NOMO-1 treated with DMSO at 0.1 percent for 48 hours (cell line): ENCODE data around the gene BAZ1A.
"Not testable (repeated sequence)": the region's sequence is repeated elsewhere in the genome, so short reads cannot be mapped to it uniquely, and the experiment has no call there.

Source experiments
- DNase-seq: peaks from one replicate; lab custom pipeline; 2025; ENCODE audit not compliant: unreplicated experiment; lab: John Stamatoyannopoulos, UW

Gene BAZ1A

DNA sequence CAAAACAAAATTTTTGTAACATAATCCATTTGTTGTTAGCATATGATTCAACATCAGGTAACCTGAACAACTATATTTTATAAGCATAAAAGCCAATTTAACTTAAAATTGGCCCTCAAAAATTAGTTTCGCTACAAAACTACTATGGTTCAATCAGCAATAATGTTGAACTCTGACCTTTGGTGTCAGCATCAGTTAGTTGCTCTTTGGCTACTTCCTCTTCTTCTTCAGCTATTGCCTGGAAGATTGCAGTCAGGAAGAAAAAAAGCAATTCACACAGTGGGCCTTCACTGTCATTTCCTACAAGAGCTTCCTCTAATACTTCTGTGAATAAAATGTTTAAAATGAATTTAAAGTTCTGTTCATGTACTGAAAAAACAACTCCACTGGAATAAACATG lies 82.6 kb downstream of the BAZ1A start:
- DNase-seq: peak; percentile 70

DNA sequence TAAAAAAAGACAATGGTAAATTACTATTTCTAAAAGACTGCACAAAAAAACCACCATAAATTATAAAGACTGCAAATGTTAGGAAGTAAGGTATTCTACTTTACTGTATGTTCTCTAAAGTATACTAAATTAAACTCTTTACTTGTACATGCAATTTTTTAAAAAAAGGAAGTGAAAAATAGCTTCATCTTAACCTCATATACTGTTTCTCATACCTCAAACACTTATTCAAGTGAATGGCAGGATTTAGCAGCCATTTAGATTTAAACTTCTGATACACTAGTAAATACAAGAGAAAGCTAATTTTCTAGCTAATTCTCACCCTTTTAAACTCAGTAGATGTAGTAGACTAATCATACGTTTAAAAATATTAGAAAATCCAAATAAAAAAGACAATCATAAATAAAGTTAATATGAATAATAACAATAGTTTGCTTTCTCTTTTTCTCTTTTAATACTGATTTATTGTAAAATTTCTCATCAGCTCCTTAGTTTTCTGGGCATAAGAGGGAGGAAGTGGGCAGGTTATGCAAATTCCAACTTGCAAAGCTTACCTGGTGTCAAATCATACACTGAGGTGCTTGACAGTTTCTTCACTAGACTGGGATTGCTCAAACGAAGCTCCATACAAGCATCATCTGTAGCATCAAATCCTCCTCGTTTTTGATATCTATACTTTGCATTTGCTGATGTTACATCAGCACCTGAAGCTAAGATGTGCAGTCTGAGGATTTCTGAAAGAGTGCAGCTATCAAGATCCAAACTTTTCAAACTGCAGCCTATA lies 89.7 kb downstream of the BAZ1A start:
- DNase-seq: peak; percentile 66

DNA sequence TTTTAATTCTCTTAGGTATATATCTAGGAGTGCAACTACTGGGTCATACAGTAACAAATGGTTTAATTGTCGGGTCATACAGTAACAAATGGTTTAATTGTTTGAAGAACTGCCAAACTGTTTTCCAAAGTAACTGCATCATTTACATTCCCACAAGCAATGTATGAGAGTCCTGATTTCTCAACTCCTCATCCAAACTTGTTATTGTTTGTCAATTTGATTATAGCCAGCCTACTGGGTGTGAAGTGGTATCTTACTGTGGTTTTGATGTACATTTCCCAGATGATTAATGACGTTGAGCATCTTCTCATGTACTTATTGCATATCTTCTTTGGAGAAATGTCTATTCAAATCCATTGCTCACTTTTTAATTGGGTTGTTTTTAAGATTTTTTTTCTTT lies 93.1 kb downstream of the BAZ1A start:
- DNase-seq: no peak

DNA sequence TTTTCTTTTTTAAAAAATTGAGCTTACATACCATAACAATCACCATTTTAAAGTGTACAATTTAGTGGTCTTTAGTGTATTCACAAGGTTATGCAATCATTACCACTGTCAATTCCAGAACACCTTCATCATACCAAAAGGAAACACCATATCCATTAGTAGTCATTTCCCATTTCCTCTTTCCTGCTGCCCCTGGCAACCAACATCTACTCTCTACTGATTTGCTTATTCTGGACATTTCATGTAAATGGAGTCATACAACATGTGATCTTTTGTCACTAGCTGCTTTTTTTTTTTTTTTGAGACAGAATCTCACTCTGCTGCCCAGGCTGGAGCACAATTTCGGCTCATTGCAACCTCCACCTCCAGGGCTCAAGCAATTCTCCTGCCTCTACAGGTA lies 93.9 kb downstream of the BAZ1A start:
- peak; percentile 43 for DNase-seq

DNA sequence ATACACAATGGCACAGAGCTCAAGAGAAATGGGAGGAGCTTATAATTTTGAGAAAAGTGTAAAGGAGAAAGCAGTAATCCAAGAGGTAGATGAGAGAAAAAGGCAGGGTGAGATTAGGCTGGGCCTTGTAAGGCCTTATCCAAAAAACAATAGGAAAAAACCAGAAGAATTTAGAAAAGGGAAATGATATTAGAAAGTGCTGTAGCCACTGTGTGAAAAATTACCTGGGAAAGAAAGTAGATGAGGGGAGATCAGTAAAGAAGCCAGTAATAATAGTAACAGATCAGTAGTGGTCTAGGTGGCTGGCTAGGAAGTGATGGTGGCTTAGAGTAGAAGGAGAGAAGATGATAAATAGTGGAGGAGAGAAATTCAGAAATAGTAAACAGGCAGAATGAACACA lies 94.5 kb downstream of the BAZ1A start:
- DNase-seq: no peak

DNA sequence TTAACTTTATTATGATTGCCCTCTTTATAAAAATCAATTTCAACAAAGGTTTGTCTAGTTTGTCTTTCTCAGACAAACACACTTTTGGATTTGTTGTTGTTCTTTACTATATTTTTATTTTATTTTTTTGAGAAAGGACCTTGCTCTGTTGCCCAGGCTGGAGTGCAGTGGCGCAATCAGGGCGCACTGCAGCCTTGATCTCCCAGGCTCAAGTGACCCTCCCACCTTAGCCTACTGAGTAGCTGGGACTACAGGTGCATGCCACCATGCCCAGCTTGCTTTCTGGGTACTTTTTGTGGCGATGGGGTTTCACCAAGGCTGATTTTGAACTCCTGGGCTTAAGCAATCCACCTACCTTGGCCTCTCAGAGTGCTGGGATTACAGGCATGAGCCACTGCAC lies 96.4 kb downstream of the BAZ1A start:
- DNase-seq: no peak

DNA sequence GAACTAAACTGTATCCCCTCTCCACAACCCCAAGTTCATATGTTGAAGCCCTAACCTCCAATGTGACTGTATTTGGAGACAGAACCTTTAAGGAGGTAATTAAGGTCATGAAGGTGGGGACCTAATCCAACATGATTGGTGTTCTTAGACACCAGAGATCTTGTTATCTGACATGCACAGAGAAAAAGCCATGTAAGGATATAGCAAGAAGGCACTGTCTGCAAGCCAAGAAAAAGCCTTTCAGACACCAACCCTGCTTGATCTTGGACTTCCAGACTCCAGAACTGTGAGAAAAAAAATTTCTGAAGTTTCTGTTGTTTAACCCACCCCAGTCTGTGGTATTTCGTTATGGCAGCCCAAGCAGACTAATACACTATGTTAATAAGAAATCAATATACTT lies 98.5 kb downstream of the BAZ1A start:
- no peak for DNase-seq

DNA sequence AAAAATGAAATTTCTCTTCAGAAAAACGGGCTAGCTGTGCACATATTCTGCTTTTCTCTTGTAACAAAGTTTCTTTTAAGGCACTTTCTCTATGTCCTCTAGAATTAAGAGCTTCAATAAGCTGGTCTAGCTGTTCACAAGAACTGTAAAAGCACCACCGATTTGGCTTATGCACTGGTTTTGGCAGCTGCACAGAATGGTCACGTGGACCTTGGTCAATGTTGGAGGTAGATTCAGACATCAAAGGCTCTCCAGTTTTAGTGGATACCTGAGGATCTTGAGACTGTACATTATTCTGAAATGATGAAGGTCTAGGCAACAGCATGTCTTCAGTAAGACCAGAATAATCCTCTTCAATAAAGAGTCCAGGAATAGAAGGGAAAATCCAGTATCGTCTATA lies 99.2 kb downstream of the BAZ1A start:
- DNase-seq: no peak

DNA sequence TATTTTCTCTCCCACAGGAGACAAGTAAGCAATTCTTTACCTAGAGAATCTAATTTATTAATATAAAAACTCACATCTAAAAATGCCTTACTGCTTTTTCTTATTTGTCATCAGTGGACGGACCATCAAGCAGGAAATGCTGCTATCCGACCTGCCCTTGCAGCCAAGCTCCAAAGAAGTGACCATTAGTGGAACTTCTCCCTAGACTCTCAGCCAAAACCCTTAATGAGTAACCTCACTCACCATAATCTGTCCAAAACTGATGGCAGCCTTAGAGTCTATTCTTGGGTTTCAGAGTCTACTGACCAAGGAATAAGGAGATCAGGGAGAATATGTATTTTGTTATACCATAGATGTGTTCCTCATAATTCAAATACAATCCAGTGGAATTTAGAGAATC lies 99.8 kb downstream of the BAZ1A start:
- no peak for DNase-seq

DNA sequence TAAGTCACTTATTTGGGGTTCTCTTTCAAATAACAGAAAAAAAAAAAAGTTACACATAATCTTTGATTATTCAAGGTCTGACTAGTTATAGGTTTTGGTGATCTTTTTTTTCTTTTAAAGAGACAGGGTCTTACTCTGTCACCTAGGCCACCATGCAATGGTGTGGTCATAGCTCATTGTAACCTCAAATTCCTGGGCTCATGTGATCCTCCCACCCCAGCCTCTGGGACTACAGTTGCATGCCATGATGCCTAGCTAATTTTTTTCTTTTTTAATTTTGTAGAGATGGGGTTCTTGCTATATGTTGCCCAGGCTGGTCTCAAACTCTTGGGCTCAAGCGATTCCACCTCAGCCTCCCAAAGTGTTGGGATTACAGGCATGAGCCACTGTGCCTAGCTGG lies 104.3 kb downstream of the BAZ1A start:
- DNase-seq: no peak

DNA sequence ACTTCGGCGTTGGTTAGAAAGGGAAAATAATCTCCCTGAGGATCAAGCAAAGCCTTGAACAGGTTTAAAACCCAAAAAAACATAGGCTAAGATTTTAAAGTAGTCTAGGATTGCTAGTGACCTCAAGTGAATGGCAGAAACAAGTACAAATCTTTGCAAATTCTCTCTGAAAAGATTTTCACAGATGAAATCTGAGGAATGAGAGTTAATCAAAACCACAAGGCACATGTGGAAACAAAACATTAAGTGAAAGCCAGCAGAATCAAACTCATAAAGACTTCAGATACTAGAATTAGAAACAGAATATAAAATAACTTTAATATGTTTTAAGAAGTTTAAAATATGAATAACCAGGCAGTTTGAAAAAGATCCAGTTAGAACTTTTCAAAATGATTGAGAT lies 108.6 kb downstream of the BAZ1A start:
- no peak for DNase-seq

DNA sequence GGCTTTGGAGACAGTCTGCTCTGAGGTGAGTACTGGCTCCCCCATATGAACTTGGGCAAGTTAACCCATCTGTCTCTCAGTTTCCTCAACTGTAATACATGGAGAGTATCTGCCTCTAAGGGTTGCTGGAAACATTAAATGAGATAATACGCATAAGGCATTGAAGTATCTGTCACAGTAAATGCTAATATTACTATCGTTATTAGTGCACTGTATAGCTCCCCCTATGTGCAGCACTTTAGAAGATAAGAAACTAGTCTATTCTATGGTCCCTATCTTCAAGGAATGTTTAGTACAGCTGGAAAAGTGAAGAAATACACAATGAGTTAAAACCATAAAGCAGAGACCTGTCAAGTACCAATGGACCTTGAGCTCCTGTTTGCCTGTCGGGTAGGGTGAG lies 109.1 kb downstream of the BAZ1A start:
- no peak for DNase-seq

DNA sequence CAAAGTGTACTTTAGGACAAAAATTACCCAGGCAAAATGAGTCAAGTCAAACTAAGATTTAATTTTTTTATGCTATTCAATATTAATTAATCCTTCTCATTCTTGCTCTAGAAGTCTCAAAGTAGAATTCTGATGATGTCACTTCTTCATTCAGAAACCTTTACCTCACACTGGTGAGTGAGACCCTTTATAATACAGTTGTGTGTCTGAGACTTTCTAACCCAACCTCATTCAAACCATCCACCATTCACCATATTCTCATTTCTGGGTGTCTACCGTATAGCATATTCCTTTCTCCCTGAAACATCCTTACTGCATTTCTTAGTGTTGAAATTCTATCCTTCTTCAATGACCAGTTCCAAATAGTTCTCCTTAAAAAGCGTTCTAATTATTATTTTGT lies 119.9 kb downstream of the BAZ1A start:
- no peak for DNase-seq

DNA sequence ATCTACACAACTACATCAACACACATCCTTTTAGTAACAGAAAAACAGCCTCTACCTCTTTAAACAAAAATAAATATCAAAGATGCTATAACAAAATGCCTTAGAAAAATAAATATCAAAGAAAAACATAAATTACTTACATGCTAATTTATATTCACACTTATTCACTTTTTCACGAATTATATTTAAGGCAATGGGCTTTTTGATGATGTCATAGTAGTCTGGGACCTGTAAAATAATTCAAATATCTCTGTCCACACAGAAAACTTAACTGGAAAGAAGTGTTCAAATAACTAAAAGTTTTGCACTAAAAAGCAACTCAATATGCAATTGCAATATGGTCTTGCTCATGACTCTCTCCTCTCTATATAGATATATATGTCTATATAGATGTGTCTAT lies 120.5 kb downstream of the BAZ1A start:
- no peak for DNase-seq

DNA sequence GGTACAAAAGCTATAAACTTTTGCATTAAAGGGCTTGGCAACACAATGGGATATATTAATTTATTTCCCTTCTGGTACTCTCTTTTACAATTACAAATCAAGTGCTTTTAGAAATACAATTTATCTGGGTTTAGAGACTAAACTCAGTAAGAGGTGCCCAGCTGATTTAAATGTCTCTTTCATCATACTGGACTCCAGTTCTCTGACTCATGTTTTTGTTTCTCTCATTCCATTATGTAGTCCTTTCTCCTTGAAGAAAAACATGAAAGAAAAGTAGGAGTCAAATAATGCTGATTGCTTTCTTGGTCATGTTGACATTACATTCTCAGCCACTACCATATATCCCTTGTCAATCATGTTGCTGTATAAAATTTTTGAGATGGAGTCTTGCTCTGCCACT lies 124.5 kb downstream of the BAZ1A start:
- no peak for DNase-seq

DNA sequence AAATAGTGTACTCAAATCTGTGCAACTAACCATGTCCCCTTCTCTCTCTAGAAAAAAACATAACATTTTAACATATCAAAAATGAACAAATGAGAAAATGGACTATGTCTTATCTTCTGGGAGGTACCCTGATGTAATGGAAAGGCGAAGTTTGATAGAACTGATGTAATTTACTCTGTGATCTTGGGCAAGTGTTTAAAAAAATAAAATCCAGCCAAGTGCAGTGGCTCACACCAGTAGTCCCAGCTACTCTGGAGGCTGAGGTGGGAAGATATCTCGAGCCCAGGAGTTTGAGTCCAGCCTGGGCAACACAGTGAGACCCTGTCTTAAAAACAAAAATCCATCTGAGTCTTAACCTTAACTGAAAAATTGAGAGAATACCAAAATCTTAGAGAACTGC lies 124.9 kb downstream of the BAZ1A start:
- DNase-seq: no peak

DNA sequence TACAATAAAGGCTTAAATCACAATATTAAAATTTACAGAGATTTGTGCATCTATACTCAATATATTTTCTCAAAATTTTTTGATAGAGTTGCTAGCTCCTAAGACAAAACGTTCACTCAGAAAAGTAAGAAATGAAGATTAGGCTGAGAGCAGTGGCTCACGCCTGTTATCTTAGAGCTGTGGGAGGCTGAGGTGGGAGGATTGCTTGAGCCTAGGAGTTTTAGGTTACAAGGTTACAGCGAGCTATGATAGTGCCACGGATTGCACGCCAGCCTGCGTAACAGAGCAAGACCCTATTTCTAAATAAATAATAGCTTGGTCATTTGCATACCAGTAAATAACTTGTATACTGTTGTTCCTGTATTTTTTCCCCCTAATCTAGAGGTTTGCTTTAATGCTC lies 125.8 kb downstream of the BAZ1A start:
- DNase-seq: no peak

DNA sequence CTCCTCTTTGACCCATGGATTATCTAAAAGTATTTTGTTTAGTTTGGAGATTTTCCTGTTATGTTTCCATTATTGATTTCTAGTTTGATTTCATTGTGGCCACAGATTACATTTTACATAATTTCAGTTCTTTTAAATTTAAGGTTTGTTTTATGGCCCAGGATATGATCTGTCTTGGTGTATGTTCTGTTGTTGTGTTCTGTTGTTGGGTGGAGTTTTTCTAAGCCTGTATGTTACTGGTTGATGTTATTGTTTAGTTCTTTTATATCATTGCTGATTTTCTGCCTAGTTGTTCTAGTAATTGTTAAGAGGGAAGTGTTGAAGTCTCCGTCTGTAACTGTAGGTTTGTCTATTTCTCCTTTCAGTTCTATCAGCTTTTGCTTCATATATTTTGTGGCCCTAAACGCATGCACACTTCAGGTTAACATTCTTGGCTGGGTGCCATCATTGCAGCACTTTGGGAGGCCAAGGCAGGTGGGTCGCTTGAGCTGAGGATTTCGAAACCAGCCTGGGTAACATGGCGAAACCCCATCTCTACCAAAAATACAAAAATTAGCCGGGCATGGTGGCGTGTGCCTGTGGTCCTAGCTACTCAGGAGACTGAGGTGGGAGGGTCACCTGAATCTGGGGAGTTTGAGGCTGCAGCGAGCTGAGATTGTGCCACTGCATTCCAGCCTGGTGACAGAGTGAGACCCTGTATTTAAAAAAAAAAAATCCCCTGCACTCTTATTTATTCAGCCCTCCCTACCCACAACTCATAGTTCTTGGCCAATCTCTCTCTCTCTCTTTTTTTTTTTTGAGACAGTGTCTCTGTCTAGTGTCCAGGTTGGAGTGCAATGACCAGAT lies 132.7 kb downstream of the BAZ1A start:
- DNase-seq: peak; percentile 62

DNA sequence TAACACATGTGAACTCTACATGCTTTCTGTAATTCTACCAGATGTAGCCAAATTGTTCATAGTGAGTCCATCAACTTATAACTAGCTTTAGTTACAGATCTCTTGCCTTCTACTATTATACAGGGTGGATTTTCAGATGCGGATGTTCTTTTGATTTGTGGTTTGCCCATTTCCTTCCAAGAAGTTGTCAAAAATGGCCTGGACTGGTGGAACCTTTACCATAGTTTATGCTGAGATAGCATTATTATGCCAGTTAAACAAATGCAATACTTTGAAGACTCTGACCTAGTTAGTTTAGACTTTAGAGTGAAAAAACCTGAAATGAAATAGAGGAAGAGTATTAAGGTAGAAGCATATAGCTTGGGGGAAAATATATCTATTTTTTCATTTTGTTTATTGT lies 133.3 kb downstream of the BAZ1A start:
- DNase-seq: peak; percentile 19

DNA sequence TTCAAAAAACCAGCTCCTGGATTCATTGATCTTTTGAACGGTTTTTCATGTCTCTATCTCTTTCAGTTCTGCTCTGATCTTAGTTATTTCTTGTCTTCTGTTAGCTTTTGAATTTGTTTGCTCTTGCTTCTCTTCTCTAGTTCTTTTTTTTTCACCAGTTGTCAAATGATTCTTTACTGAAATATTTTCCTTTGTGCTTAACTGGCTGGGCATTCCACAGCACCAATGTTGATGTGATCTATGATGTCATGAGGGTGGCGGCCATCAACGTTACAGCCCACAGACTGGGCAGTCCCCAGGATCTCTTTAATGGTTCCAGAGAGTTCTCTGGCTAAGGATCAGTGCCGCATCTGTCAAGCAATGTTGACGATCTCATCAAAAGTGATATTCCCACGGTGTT lies 135.0 kb downstream of the BAZ1A start:
- not testable (repeated sequence) for DNase-seq

DNA sequence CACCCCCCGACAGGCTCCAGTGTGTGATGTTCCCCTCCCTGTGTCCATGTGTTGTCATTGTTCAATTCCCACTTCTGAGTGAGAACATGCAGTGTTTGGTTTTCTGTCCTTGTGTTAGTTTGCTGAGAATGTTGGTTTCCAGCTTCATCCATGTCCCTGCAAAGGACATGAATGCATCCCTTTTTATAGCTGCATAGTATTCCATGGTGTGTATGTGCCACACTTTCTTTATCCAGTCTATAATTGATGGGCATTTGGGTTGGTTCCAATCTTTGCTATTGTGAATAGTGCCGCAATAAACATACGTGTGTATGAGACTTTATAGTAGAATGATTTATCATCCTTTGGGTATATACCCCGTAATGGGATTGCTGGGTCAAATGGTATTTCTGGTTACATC lies 138.1 kb downstream of the BAZ1A start:
- DNase-seq: not testable (repeated sequence)

DNA sequence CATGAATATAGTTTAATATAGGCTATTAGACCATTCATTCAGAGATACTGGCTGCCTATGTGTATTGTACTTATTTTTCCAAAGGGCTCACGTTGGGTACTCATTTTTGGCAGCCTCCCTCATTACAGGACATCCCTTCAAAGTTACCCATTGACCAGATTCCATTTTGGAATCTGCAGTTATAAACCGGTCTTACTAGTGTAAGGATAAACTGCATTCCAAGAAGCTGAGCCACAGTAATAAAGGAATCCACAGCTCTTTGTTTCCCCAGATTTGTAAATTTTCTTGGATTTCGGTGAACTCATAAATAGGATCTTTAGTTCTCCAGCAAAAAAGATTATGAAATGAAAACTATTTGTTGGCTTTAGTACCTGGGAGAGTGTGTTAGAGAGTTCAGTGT lies 141.9 kb downstream of the BAZ1A start:
- no peak for DNase-seq
